GM21825 (cell line): Measurements from ENCODE around the gene CAVIN1.
A peak's percentile ranks its signal among the peaks of the same experiment; 100 is the strongest.
"Not testable (repeated sequence)": the region's sequence is repeated elsewhere in the genome, so short reads cannot be mapped to it uniquely, and the experiment has no call there.

Source experiments
- ATAC-seq: cut with Tn5 transposase; IDR thresholded peaks from one replicate; pipeline ENCODE4 v1.9.1; 2021; ENCODE audit warnings: mild to moderate bottlenecking, moderate library complexity; ENCODE audit not compliant: unreplicated experiment

Gene CAVIN1, protein sequence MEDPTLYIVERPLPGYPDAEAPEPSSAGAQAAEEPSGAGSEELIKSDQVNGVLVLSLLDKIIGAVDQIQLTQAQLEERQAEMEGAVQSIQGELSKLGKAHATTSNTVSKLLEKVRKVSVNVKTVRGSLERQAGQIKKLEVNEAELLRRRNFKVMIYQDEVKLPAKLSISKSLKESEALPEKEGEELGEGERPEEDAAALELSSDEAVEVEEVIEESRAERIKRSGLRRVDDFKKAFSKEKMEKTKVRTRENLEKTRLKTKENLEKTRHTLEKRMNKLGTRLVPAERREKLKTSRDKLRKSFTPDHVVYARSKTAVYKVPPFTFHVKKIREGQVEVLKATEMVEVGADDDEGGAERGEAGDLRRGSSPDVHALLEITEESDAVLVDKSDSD

GRCh38 chr17:42422958-42423712, at the start of gene CAVIN1:
Gene CAVIN1 (minus strand): TSS chr17:42423256. CDS start chr17:42423097, 159 bp downstream.
- ATAC-seq = no peak

DNA sequence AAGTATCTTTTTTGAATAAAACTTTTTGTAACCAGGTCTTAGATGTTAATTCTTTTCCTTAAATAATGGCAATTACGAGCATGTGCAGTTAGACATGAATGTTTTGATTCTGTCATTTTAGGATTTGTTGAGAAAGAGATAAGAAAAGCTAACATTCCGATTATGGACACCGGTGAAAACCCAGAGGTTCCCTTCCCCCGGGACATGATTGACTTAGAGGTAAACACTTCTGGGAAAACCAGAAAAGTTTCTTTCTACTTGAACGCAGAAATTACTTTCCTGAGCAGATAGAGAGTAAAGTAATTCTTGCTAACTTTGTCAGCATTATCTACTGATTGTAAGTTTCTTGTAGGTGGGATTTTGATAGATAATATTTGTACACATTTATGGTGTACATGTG, 44.8 kb upstream of the CAVIN1 start:
- no peak for ATAC-seq

DNA sequence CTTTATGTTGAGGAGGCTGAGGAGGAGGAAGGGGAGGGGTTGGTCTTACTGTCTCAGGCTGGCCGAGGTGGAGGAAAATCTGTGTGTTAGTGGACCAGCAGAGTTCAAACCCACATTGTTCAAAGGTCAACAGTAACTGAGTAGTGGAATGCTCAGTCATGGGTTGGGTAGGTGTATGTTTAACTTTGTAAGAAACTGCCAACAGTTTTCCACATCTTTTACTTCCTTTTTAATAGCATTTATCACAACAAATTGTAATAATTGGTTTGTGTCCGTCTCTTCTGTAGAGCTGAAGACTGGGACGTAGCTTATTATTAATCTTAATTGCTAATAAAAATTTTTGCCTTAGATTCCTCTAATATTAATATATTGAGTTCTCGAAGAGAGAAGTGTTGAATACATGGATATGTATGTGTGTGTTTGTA, 40.9 kb upstream of the CAVIN1 start:
- ATAC-seq = no peak

DNA sequence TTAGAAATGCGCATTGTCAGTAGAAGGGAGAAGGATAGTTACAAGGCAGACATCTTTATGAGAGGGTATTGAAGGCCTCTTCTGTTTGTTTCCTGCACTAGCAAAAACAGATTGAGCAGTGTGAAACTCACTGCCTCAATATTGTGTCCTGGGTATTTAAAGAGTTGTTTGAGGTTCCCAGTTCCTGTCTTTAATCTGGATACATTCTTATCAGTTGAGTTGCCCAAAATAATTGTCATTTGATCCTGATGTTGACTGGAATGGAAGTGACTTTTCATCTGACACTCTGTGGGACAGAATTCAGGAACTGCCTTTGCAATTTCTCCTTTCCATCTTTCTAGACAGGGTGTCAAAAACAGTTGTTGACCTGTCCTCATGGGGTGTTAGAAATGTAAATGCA, 37.3 kb upstream of the CAVIN1 start:
- ATAC-seq = no peak

GRCh38 chr17:42459801-42460281, 36.8 kb upstream of the CAVIN1 start:
- no peak for ATAC-seq

DNA sequence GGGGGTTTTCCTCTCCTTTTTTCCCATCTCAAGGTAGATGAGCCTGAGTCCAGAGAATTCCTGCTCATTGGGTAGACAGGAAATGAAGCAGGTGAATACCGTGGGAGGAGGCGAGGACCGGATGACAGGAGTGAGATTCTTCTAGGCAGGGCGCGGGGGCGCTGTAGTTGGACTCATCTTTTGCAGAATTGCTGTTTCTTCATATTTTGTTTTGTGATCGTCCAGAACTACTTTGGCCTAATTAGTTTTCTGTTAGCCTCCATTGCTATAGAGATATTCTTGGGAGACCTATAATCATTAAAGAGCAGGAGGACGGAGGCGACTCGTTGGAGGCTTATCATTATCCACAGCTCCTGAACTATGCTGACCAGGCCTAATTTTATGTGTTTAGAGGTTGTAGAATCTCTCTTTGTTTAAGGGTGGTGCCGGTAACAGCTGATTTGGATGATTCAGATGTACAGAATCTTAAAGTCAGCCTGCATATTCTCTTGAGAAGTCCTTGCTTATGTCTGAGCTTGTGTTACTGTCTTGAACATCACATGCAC, 36.3 kb upstream of the CAVIN1 start:
- no peak for ATAC-seq

DNA sequence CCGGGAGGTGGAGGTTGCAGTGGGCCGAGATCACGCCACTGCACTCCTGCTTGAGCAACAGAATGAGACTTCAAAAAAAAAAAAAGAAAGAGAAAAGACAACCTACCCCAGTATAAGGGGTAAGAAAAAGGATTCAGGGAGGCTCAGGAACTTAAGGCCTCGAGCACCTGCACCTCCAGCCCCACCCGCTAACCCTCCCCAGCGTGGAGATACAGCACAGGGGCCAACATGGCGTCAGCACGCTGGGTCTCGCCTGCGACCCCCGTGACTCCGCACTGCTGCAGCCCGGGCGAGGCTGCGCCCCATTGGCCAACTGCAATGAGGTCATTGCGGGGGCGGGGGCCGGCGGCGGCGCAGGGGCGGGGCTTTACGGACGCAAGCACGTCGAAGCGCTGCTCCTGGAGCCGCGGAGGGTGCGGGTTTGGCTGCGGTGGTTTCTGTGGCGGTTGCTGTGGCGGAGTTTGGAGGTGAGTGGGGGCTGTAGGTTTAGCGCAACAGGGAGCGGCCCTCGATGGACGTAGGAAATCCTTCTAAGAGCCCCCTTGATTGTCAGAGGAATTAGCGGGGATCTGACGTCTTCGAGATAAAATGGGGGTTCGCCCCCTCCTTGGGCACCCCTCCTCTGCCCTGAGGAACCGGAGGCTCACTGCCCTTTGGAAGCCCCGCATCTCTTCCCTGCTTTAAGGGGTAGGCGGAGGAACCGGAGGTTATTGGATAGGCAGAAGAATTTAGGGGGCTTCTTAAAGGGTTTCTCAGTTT, 35.6 kb upstream of the CAVIN1 start, which contains the start of gene ATP6V0A1:
TSS of gene ATP6V0A1 (plus strand) at position 382 of the 759 bp plus-strand sequence. CDS start 2,017 bp downstream, outside the sequence.
- ATAC-seq = peak; percentile 66

GRCh38 chr17:42457107-42457792, 34.2 kb upstream of the CAVIN1 start:
- no peak for ATAC-seq

- ATAC-seq = peak; percentile 31
These were observed 33.4 kb upstream of the CAVIN1 start for GRCh38 chr17:42456223-42457106.

GRCh38 chr17:42454987-42455386, 31.9 kb upstream of the CAVIN1 start:
- not testable (repeated sequence) for ATAC-seq

- ATAC-seq = no peak
These were observed 30.4 kb upstream of the CAVIN1 start for GRCh38 chr17:42453439-42453838.

DNA sequence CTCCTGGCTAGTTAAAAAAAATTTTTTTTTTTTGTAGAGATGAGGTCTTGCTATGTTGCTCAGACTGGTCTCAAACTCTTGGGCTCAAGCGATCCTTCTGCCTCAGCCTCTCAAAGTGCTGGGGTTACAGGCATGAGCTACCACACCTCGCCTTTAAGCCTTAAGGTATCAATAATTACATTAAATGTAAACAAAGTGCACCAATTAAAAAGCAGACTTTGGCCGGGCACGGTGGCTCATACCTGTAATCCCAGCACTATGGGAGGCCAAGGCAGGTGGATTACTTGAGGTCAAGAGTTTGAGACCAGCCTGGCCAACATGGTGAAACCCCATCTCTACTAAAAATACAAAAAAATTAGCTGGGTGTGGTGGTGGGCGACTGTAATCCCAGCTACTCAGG, 28.2 kb upstream of the CAVIN1 start:
- ATAC-seq = not testable (repeated sequence)

GRCh38 chr17:42449838-42450237, 26.8 kb upstream of the CAVIN1 start:
- ATAC-seq = not testable (repeated sequence)

DNA sequence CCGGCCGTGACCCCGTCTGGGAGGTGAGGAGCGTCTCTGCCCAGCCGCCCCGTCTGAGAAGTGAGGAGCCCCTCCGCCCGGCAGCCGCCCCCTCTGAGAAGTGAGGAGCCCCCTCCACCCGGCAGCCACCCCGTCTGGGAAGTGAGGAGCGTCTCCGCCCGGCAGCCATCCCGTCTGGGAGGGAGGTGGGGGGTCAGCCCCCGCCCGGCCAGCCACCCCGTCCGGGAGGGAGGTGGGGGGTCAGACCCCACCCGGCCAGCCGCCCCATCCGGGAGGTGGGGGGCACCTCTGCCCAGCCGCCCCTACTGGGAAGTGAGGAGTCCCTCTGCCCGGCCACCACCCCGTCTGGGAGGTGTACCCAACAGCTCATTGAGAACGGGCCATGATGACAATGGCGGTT, 26.1 kb upstream of the CAVIN1 start:
- not testable (repeated sequence) for ATAC-seq

DNA sequence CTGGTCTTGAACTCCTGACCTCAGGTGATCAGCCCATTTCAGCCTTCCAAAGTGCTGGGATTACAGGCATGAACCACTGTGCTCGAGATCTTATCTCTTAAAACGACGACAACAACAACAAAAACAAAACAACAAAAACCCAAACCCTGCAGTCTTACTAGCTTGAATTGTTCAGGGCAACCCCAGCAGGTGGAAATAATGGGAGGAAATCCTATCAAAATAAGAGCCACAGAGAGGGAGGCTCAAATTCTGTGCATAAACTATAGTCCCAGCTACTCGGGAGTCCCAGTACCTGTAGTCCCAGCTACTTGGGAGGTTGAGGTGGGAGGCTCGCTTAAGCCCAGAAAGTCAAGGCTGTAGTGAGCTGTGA, 19.1 kb upstream of the CAVIN1 start:
- ATAC-seq = no peak

- no peak for ATAC-seq
These were observed 18.5 kb upstream of the CAVIN1 start for GRCh38 chr17:42441371-42442195.

- ATAC-seq = no peak
These were observed 15.8 kb upstream of the CAVIN1 start for GRCh38 chr17:42438600-42439567.
